Measurements from ENCODE around the gene TAC4. TPM values are rescaled to one million over a fixed set of nuclear protein-coding genes. Genes with fewer than 3 reads are reported as not detected.

The TAC4 gene
- total and polyA plus RNA-seq, 4 donors = not detected

- Histone ChIP-seq H3K4me3 (ENCODE audit: low read depth in 1 of 3, low read length in 3 of 3) (no peak overlapping the region), H3K27me3 (ENCODE audit: control insufficient read depth in 4 of 4, insufficient read depth in 4 of 4, low read length in 3 of 4) (no peaks in the 10 kb centered on the region), H3K36me3 (ENCODE audit: control insufficient read depth in 4 of 4, insufficient read depth in 3 of 4, low read depth in 1 of 4, low read length in 3 of 4) (peaks cover 6 to 74% (median 67%) of the 10 kb centered on the region in 4 donors), H3K9me3 (ENCODE audit: control insufficient read depth in 4 of 4, low read length in 3 of 4) (no peaks in the 10 kb centered on the region), H3K4me1 (ENCODE audit: control insufficient read depth in 4 of 4, insufficient read depth in 4 of 4, low read length in 3 of 4) (no peaks in the 10 kb centered on the region), H3K27ac (ENCODE audit: low read depth in 1 of 2, low read length in 2 of 2) (no peak overlapping the region), H3K9ac (ENCODE audit: low read depth in 1 of 2, low read length in 2 of 2) (no peak overlapping the region)
- 94% methylated on average over 2 of the region's 2 CpGs for WGBS
- TF ChIP-seq RAD21 (IDR thresholded peaks at IDR 0.05) = no peak
- no peak for TF ChIP-seq RXRA (IDR thresholded peaks at IDR 0.05)
- TF ChIP-seq REST (IDR thresholded peaks at IDR 0.05) = no peak
- TF ChIP-seq HNF4G (IDR thresholded peaks at IDR 0.05) = no peak
- TF ChIP-seq JUND (IDR thresholded peaks at IDR 0.05) = no peak
- TF ChIP-seq YY1 (IDR thresholded peaks at IDR 0.05) = no peak
- no peak for TF ChIP-seq MAX (IDR thresholded peaks at IDR 0.05)
- TF ChIP-seq SP1 (IDR thresholded peaks at IDR 0.05) = no peak
- no peak for TF ChIP-seq ZBTB33 (IDR thresholded peaks at IDR 0.05)
- no peak for DNase-seq (ENCODE audit: low spot score)
Observed at GRCh38 chr17:49823614-49824013, 24.3 kb downstream of the TAC4 start.

GRCh38 chr17:49822829-49823228, 25.0 kb downstream of the TAC4 start:
- H3K4me3 ChIP-seq (ENCODE audit: low read depth in 1 of 3, low read length in 3 of 3) = no peak overlapping the region
- WGBS = 82% methylated on average over 2 of the region's 2 CpGs
- no peaks in the 10 kb centered on the region for H3K4me1 ChIP-seq (ENCODE audit: control insufficient read depth in 4 of 4, insufficient read depth in 4 of 4, low read length in 3 of 4)
- H3K9me3 ChIP-seq (ENCODE audit: control insufficient read depth in 4 of 4, low read length in 3 of 4) = no peaks in the 10 kb centered on the region
- H3K27ac ChIP-seq (ENCODE audit: low read depth in 1 of 2, low read length in 2 of 2) = no peak overlapping the region
- no peak for DNase-seq (ENCODE audit: low spot score)
- H3K9ac ChIP-seq (ENCODE audit: low read depth in 1 of 2, low read length in 2 of 2) = no peak overlapping the region
- H3K36me3 ChIP-seq (ENCODE audit: control insufficient read depth in 4 of 4, insufficient read depth in 3 of 4, low read depth in 1 of 4, low read length in 3 of 4) = peaks cover 6 to 72% (median 69%) of the 10 kb centered on the region in 4 donors
- TF ChIP-seq TAF1 (conservative IDR thresholded peaks at IDR 0.05) (no peak), ATF3 (IDR thresholded peaks at IDR 0.05) (no peak), HNF4G (IDR thresholded peaks at IDR 0.05) (no peak), CTCF (IDR thresholded peaks at IDR 0.05; ENCODE audit: low read depth, low read length, missing input control) (no peak), FOXA2 (IDR thresholded peaks at IDR 0.05) (no peak), JUND (IDR thresholded peaks at IDR 0.05) (no peak), FOXA1 (IDR thresholded peaks at IDR 0.05) (no peak), RXRA (IDR thresholded peaks at IDR 0.05) (no peak), GABPA (IDR thresholded peaks at IDR 0.05 in 1 of 2, conservative IDR thresholded peaks at IDR 0.05 in 1 of 2) (no peak), REST (IDR thresholded peaks at IDR 0.05) (no peak), EGR1 (IDR thresholded peaks at IDR 0.05; ENCODE audit: low read depth in 2 of 2) (no peak), MAX (IDR thresholded peaks at IDR 0.05) (no peak), RAD21 (IDR thresholded peaks at IDR 0.05) (no peak), HNF4A (conservative IDR thresholded peaks at IDR 0.05) (no peak), NR2F2 (IDR thresholded peaks at IDR 0.05) (no peak), ZBTB33 (IDR thresholded peaks at IDR 0.05) (no peak)
- H3K27me3 ChIP-seq (ENCODE audit: control insufficient read depth in 4 of 4, insufficient read depth in 4 of 4, low read length in 3 of 4) = no peaks in the 10 kb centered on the region
